CD14-positive monocyte (primary cell): ENCODE measurements around the gene CD300E. TPM values are rescaled to one million over a fixed set of nuclear protein-coding genes. Genes with fewer than 3 reads are reported as not detected.

Experiments used
- DNase-seq, 3 donors: peaks; one replicate each; pipeline ENCODE4 v3.0.0-alpha.2; 2011 to 2022
- H2AFZ ChIP-seq: 2 replicates; pipeline ENCODE4 v1.6.0; 2012; ENCODE audit warnings: mild to moderate bottlenecking, low read depth, low read length, inconsistent platforms; ENCODE audit not compliant: insufficient read depth, poor library complexity, severe bottlenecking
- H3K27ac ChIP-seq, 2 donors: 1 replicate in 1 of 2; 2 replicates in 1 of 2; pipeline ENCODE4 v1.5.1; 2012 to 2013; ENCODE audit warnings: low read length in 2 of 2, control low read depth in 1 of 2, inconsistent platforms in 1 of 2, low read depth in 1 of 2, mild to moderate bottlenecking in 1 of 2
- H3K27me3 ChIP-seq, 2 donors: one replicate each; pipeline versions ENCODE4 v1.6.0 to v1.6.1; 2011 to 2013; ENCODE audit warnings: low read length in 2 of 2; ENCODE audit not compliant: control insufficient read depth in 2 of 2, insufficient read depth in 2 of 2
- H3K36me3 ChIP-seq, 2 donors: replicated peaks in 1 of 2; 1 replicate in 1 of 2; 2 replicates in 1 of 2; pipeline versions ENCODE4 v1.5.1 to v1.6.1; 2012 to 2013; ENCODE audit warnings: low read length in 2 of 2, control low read depth in 1 of 2, inconsistent platforms in 1 of 2, mild to moderate bottlenecking in 1 of 2; ENCODE audit not compliant: insufficient read depth in 2 of 2, control insufficient read depth in 1 of 2
- H3K4me1 ChIP-seq, 2 donors: 1 replicate in 1 of 2; 2 replicates in 1 of 2; pipeline versions ENCODE4 v1.5.1 to v1.6.1; 2012 to 2013; ENCODE audit warnings: low read length in 2 of 2, control low read depth in 1 of 2, inconsistent platforms in 1 of 2, mild to moderate bottlenecking in 1 of 2, moderate library complexity in 1 of 2; ENCODE audit not compliant: insufficient read depth in 2 of 2, control insufficient read depth in 1 of 2
- H3K4me2 ChIP-seq: replicated peaks from 2 replicates; pipeline ENCODE3; 2012; ENCODE audit warnings: low read length, moderate library complexity, mild to moderate bottlenecking; ENCODE audit not compliant: poor library complexity, severe bottlenecking; ENCODE audit errors: extremely low read depth
- H3K4me3 ChIP-seq, 3 experiments: fragments of 200-600 bp in 1 of 3; sonication (generic) in 1 of 3; replicated peaks in 1 of 3; 1 replicate in 2 of 3; 2 replicates in 1 of 3; pipeline ENCODE4 v1.5.1; 2011 to 2013; ENCODE audit warnings: low read length in 3 of 3, mild to moderate bottlenecking in 3 of 3, control low read depth in 2 of 3, low read depth in 2 of 3, inconsistent platforms in 1 of 3, moderate library complexity in 1 of 3
- H3K79me2 ChIP-seq: 2 replicates; pipeline ENCODE4 v1.6.0; 2012; ENCODE audit warnings: mild to moderate bottlenecking, control low read depth, inconsistent platforms, low read length, moderate library complexity; ENCODE audit not compliant: insufficient read depth
- H3K9ac ChIP-seq: 2 replicates; pipeline ENCODE4 v1.6.0; 2017; ENCODE audit warnings: low read length, mild to moderate bottlenecking; ENCODE audit not compliant: insufficient read depth, poor library complexity, severe bottlenecking
- H3K9me3 ChIP-seq, 2 donors: replicated peaks in 1 of 2; 1 replicate in 1 of 2; 2 replicates in 1 of 2; pipeline versions ENCODE4 v1.5.1 to v1.6.1; 2012 to 2013; ENCODE audit warnings: low read length in 2 of 2, control low read depth in 1 of 2; ENCODE audit not compliant: control insufficient read depth in 1 of 2, insufficient read depth in 1 of 2
- H4K20me1 ChIP-seq: 2 replicates; pipeline ENCODE4 v1.6.0; 2012; ENCODE audit warnings: mild to moderate bottlenecking, low read length, control low read depth, moderate library complexity; ENCODE audit not compliant: insufficient read depth
- H3K27ac Mint-ChIP-seq, 7 donors: one replicate each; pipeline ENCODE4 v1.8.0; 2020; ENCODE audit warnings: mild to moderate bottlenecking in 7 of 7, mixed read lengths in 7 of 7, moderate library complexity in 6 of 7, inconsistent platforms in 2 of 7
- H3K27me3 Mint-ChIP-seq, 3 donors: one replicate each; pipeline ENCODE4 v1.8.0; 2021 to 2022; ENCODE audit warnings: low read depth in 3 of 3, mild to moderate bottlenecking in 3 of 3, mixed read lengths in 3 of 3, moderate library complexity in 3 of 3, inconsistent platforms in 1 of 3
- H3K36me3 Mint-ChIP-seq, 2 donors: one replicate each; pipeline ENCODE4 v1.8.0; 2020; ENCODE audit warnings: mixed read lengths in 2 of 2, inconsistent platforms in 1 of 2, mild to moderate bottlenecking in 1 of 2
- H3K4me1 Mint-ChIP-seq: one replicate; pipeline ENCODE4 v1.8.0; 2020; ENCODE audit warnings: mild to moderate bottlenecking, mixed read lengths
- H3K4me3 Mint-ChIP-seq, 2 donors: one replicate each; pipeline ENCODE4 v1.8.0; 2020; ENCODE audit warnings: mild to moderate bottlenecking in 2 of 2, mixed read lengths in 2 of 2, moderate library complexity in 1 of 2
- H3K9me3 Mint-ChIP-seq, 7 donors: one replicate each; pipeline ENCODE4 v1.8.0; 2020 to 2022; ENCODE audit warnings: mixed read lengths in 7 of 7, mild to moderate bottlenecking in 6 of 7, moderate library complexity in 6 of 7, inconsistent platforms in 2 of 7
- CTCF ChIP-seq: fragments of 200-600 bp; IDR thresholded peaks from one replicate; pipeline ENCODE4 v1.8.0; 2022; ENCODE audit warnings: antibody characterized with exemption, mild to moderate bottlenecking
- WGBS: methylation state at CpG from one replicate; pipeline ENCODE4 v1.1.5; 2013; ENCODE audit warnings: missing lambda C conversion rate; ENCODE audit not compliant: insufficient coverage; 5-methylcytosine and 5-hydroxymethylcytosine counted together
- intact Hi-C, 2 donors: fragments of 100-400 bp; cut with micrococcal nuclease; formaldehyde crosslinking; loops; one replicate each; pipeline versions ENCODE4 v1.15.0 to v1.15.1; 2023
- polyA plus RNA-seq, 3 donors: library from polyadenylated mRNA; depleted of rRNA in 1 of 3; unstranded in 2 of 3; stranded (reverse) in 1 of 3; fragments of 300-500 nt in 2 of 3; fragments of >200 nt in 1 of 3; fragmentation: Illumina TruSeq in 2 of 3; gene quantifications; 1 replicate in 2 of 3; 2 replicates in 1 of 3; pipeline ENCODE4 v1.2.3, GENCODE V29; 2012 to 2021

Gene CD300E
- polyA plus RNA-seq, 3 donors, result 65.0 to 228 (median 122) TPM

DNA sequence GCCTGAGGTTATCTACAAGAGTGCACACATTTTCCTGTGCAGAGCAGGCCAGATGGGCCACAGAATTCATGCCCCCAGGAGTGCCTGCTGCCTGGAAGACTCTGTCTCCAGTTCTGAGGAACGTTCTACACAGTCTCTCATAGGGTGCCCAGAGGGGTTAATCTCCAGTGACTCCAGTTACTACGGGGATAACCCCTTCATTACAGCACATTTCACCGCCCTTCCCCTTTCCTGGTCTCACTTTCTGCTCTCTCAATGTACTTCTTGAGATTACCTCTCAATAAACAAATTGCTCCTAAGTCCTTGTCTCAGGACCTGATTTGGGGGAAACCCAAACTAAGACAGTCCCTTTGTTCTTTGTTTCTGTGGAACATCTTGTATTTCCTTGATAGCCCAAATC is 62.0 kb downstream of the CD300E start:
- Histone ChIP-seq H3K9ac (no peak overlapping the region), H3K4me1 (peaks cover 60 to 82% of the 10 kb centered on the region in 2 donors), H3K36me3 (peaks cover 0 to 37% of the 10 kb centered on the region in 2 donors), H3K9me3 (no peaks in the 10 kb centered on the region), H2AFZ (no peak overlapping the region), H3K79me2 (no peaks in the 10 kb centered on the region), H3K4me3 (no peak overlapping the region), H3K27me3 (no peaks in the 10 kb centered on the region), H4K20me1 (peaks cover 31% of the 10 kb centered on the region), H3K4me2 (no peak overlapping the region), H3K27ac (no peak overlapping the region)
- Mint-ChIP-seq H3K36me3 (peaks cover 10 to 45% of the 10 kb centered on the region in 2 donors), H3K4me3 (peak overlapping the region in 1 of 2 donors; percentile 49), H3K4me1 (peaks cover 27% of the 10 kb centered on the region), H3K9me3 (peaks cover 0 to 7% (median 0%) of the 10 kb centered on the region in 7 donors), H3K27me3 (peaks cover 3 to 8% (median 6%) of the 10 kb centered on the region in 3 donors), H3K27ac (peak overlapping the region in 2 of 7 donors; percentile 70 to 77)
- WGBS, result 33% methylated on average over 3 of the region's 3 CpGs
- intact Hi-C loops, result loop anchor here in 1 of 2 donors (5.0 to 10.0 kb wide), 2 partner anchors 41 to 173 kb away; partner anchors contain the start of gene RAB37
- TF ChIP-seq CTCF, result no peak
- DNase-seq, result no peak

Other genes with a start within 250 kb of the CD300E start
- gene GPRC5C, start 191.7 kb downstream of the CD300E start, polyA plus RNA-seq, result 1 to 10 TPM in 2 of 3 donors, under 1 TPM in 1; 0.47 to 3.3 (median 1.9) TPM
- gene CD300A, start 157.1 kb downstream of the CD300E start, polyA plus RNA-seq, result 100 to 1,000 TPM; 173 to 222 (median 212) TPM
- 100 to 1,000 TPM in 1 of 3 donors, 10 to 100 TPM in 2; 88.0 to 102 (median 92.9) TPM for gene CD300LB, start 92.3 kb downstream of the CD300E start, polyA plus RNA-seq
- 100 to 1,000 TPM in 1 of 3 donors, 10 to 100 TPM in 2; 68.3 to 141 (median 93.1) TPM for gene CD300C, start 77.6 kb downstream of the CD300E start, polyA plus RNA-seq
- 100 to 1,000 TPM in 1 of 3 donors, 10 to 100 TPM in 2; 57.9 to 148 (median 84.7) TPM for gene CD300H, start 56.2 kb downstream of the CD300E start, polyA plus RNA-seq
- gene CD300LD, start 31.5 kb downstream of the CD300E start, polyA plus RNA-seq, result under 1 TPM; 0.33 to 0.50 (median 0.41) TPM
- gene CD300LF, start 89.2 kb upstream of the CD300E start, polyA plus RNA-seq, result 100 to 1,000 TPM; 112 to 184 (median 175) TPM
- 10 to 100 TPM; 26.8 to 40.9 (median 33.1) TPM for gene RAB37, start 113.5 kb upstream of the CD300E start, polyA plus RNA-seq
- gene NHERF1, start 124.9 kb upstream of the CD300E start, polyA plus RNA-seq, result 100 to 1,000 TPM in 2 of 3 donors, 10 to 100 TPM in 1; 79.5 to 149 (median 131) TPM
- 10 to 100 TPM in 1 of 3 donors, 1 to 10 TPM in 2; 7.1 to 95.6 (median 7.8) TPM for gene NAT9, start 152.6 kb upstream of the CD300E start, polyA plus RNA-seq
- gene GRIN2C, start 236.1 kb upstream of the CD300E start, polyA plus RNA-seq, result under 1 TPM in 1 of 3 donors, not detected in 2; 0.04 TPM
- gene FDXR, start 249.3 kb upstream of the CD300E start, polyA plus RNA-seq, result 1 to 10 TPM; 2.5 to 7.3 (median 6.2) TPM